ENCODE results near the gene RRAD. TPM values are rescaled to one million over a fixed set of nuclear protein-coding genes. Genes with fewer than 3 reads are reported as not detected.
"Not testable (repeated sequence)": the region's sequence is repeated elsewhere in the genome, so short reads cannot be mapped to it uniquely, and the experiment has no call there.

Gene RRAD
- total and polyA plus RNA-seq, 2 of the 4 experiments (the other 2 are of a cell fraction): 1.3 to 2.1 TPM

DNA sequence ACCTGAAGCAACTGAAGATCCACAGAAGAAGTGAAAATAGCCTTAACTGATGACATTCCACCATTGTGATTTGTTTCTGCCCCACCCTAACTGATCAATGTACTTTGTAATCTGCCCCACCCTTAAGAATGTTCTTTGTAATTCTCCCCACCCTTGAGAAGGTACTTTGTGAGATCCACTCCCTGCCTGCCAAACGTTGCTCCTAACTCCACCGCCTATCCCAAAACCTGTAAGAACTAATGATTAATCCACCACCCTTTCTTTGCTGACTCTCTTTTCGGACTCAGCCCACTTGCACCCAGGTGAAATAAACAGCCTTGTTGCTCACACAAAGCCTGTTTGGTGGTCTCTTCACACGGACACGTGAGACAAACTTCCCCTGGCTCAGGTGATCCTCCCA is 28.7 kb downstream of the RRAD start:
- H2AFZ ChIP-seq (replicated peaks; ENCODE audit: low read length, poor library complexity); H2AK9ac ChIP-seq (replicated peaks; ENCODE audit: low read depth, low read length, poor library complexity); ATAC-seq (ENCODE audit: low read depth); H3K9ac ChIP-seq (ENCODE audit: low read depth, low read length); H3K23ac ChIP-seq (ENCODE audit: low read depth, low read length); H3K4me3 ChIP-seq (ENCODE audit: insufficient read depth, low read depth, low read length); H3K4ac ChIP-seq (ENCODE audit: low read depth, low read length); H4K20me1 ChIP-seq (ENCODE audit: insufficient read depth, low read length); H2BK15ac ChIP-seq (ENCODE audit: low read depth, low read length); H2BK20ac ChIP-seq (ENCODE audit: low read depth, low read length); H3K27me3 ChIP-seq (ENCODE audit: control insufficient read depth, insufficient read depth, low read length); H3K36me3 ChIP-seq (ENCODE audit: control insufficient read depth, insufficient read depth, low read length); H4K8ac ChIP-seq (ENCODE audit: low read depth in 2 of 2, low read length in 2 of 2); H4K5ac ChIP-seq (ENCODE audit: low read depth, low read length); H2AK5ac ChIP-seq (ENCODE audit: low read depth, low read length); POLR2A ChIA-PET (ENCODE audit: unreplicated experiment); H3K9me3 ChIP-seq (ENCODE audit: control insufficient read depth, insufficient read depth, low read length); H3K14ac ChIP-seq (replicated peaks; ENCODE audit: low read depth, low read length); H3K27ac ChIP-seq (ENCODE audit: insufficient read depth, low read length); H2BK120ac ChIP-seq (ENCODE audit: low read depth, low read length); H3K79me1 ChIP-seq (ENCODE audit: low read depth in 1 of 2, low read length in 2 of 2); H3K56ac ChIP-seq (ENCODE audit: extremely low read depth, insufficient read depth, low read length); H4K91ac ChIP-seq (ENCODE audit: insufficient read depth, low read depth, low read length); H3K4me2 ChIP-seq (ENCODE audit: low read depth, low read length); H2BK5ac ChIP-seq (ENCODE audit: low read depth, low read length, poor library complexity, severe bottlenecking); BruUV-seq (replicated peaks); DNase-seq; dilution Hi-C loops (cut with HindIII; ENCODE audit: low sequenced_read_pairs, unreplicated experiment); H3K18ac ChIP-seq (ENCODE audit: low read depth, low read length): not testable (repeated sequence)
- peaks cover 27% of the 10 kb centered on the region for H3K9me1 ChIP-seq (ENCODE audit: insufficient read depth, low read length)
- CTCF ChIA-PET: interaction anchor here (0.6 kb wide), 1 partner anchor 115 kb away, joined by 3 read pairs; no protein-coding TSS in a partner anchor
- intact Hi-C loops (cut with micrococcal nuclease) (loop anchor here (10.0 kb wide), 1 partner anchor 258 kb away; the partner anchor contains the start of genes B3GNT9, FBXL8 and TRADD), in situ Hi-C loops (cut with MboI; ENCODE audit: low sequenced_read_pairs) (loop anchor here (5.0 kb wide), 1 partner anchor 36 kb away; the partner anchor contains the start of gene CIAO2B)
- peaks cover 29% of the 10 kb centered on the region for H3K4me1 ChIP-seq (ENCODE audit: control insufficient read depth, insufficient read depth, low read length)
- 86% methylated on average over 3 of the region's 5 CpGs; no CpG with 5 or more reads in 1 of the 2 experiments for WGBS, 2 experiments (ENCODE audit: extremely low coverage in 2 of 2, insufficient read length in 1 of 2)

Measured in IMR-90 (cell line).